HCT116 (cell line): Measurements from ENCODE around the gene RAI14. TPM values are rescaled to one million over a fixed set of nuclear protein-coding genes. Genes with fewer than 3 reads are reported as not detected.

Source experiments
- ATAC-seq: fragments of 200-7000 bp; cut with Tn5 transposase; 2 replicates; pipeline ENCODE4 v1.9.1; 2020; ENCODE audit warnings: mild to moderate bottlenecking, moderate library complexity
- BruUV-seq: library from RNA; stranded (reverse); fragments of 400-500 nt; replicated peaks from 2 replicates; lab custom pipeline; 2021; lab: Mats Ljungman, UMichigan
- CTCF ChIA-PET: fragments of 300-600 bp; sonication (Branson Sonifier 250); formaldehyde crosslinking; loops from one replicate; lab custom pipeline; 2021; ENCODE audit warnings: antibody characterized with exemption; lab: Charles Lee
- POLR2A ChIA-PET: fragments of 300-600, 350-600 bp; sonication (Branson Sonifier 250); formaldehyde crosslinking; loops from one replicate; lab custom pipeline; 2021; ENCODE audit warnings: antibody characterized with exemption; lab: Charles Lee
- RAD21 ChIA-PET, 2 experiments: fragments of 300-600 bp; sonication (Branson Sonifier 250); formaldehyde crosslinking; loops; one replicate each; lab custom pipeline; 2023; ENCODE audit warnings: low total read pairs in 2 of 2; ENCODE audit not compliant: uncharacterized antibody in 2 of 2, unreplicated experiment in 2 of 2, low non-redundant PET in 1 of 2; lab: Charles Lee
- DNase-seq: peaks from one replicate; pipeline ENCODE4 v3.0.0-alpha.2; 2010; ENCODE audit warnings: low read depth, low spot score
- H2AFZ ChIP-seq: fragments of 200-600 bp; shearing (Covaris generic), sonication (generic); 2 replicates; pipeline ENCODE4 v1.6.1; 2017; ENCODE audit warnings: low read depth, mixed run types, mixed read lengths, antibody characterized with exemption, low read length; ENCODE audit not compliant: poor library complexity, severe bottlenecking
- H3K27ac ChIP-seq: 2 replicates; pipeline ENCODE4 v1.5.1; 2012; ENCODE audit warnings: low read depth, low read length
- H3K27me3 ChIP-seq: fragments of 200-600 bp; sonication (generic); 2 replicates; pipeline ENCODE4 v1.6.1; 2016; ENCODE audit warnings: mixed run types, low read length, mixed read lengths; ENCODE audit not compliant: insufficient read depth
- H3K36me3 ChIP-seq, 2 experiments: fragments of 200-500 bp in 1 of 2; fragments of 200-600 bp in 1 of 2; sonication (Bioruptor generic) in 1 of 2; sonication (generic) in 1 of 2; 2 replicates each; pipeline versions ENCODE4 v1.5.1 to v1.6.1; 2014 to 2016; ENCODE audit warnings: low read length in 2 of 2, inconsistent platforms in 1 of 2, mixed read lengths in 1 of 2, mixed run types in 1 of 2; ENCODE audit not compliant: insufficient read depth in 2 of 2, control insufficient read depth in 1 of 2
- H3K4me1 ChIP-seq, 2 experiments: fragments of 200-600 bp in 1 of 2; sonication (generic) in 1 of 2; 2 replicates each; pipeline versions ENCODE4 v1.5.1 to v1.6.1; 2012 to 2017; ENCODE audit warnings: low read length in 2 of 2, inconsistent platforms in 1 of 2, mild to moderate bottlenecking in 1 of 2, mixed read lengths in 1 of 2, mixed run types in 1 of 2, moderate library complexity in 1 of 2; ENCODE audit not compliant: insufficient read depth in 2 of 2, control insufficient read depth in 1 of 2
- H3K4me2 ChIP-seq: fragments of 200-600 bp; sonication (generic); 2 replicates; pipeline ENCODE4 v1.6.1; 2017; ENCODE audit warnings: mixed run types, low read length, mixed read lengths
- H3K4me3 ChIP-seq, 2 experiments: fragments of 200-600 bp in 1 of 2; sonication (generic) in 1 of 2; replicated peaks in 1 of 2; 2 replicates each; pipeline ENCODE4 v1.5.1; 2011 to 2016; ENCODE audit warnings: low read length in 2 of 2, control low read depth in 1 of 2, low read depth in 1 of 2, mild to moderate bottlenecking in 1 of 2, mixed read lengths in 1 of 2, mixed run types in 1 of 2
- H3K79me2 ChIP-seq: fragments of 200-600 bp; sonication (generic); 2 replicates; pipeline ENCODE4 v1.6.1; 2017; ENCODE audit warnings: mild to moderate bottlenecking, mixed run types, low read length, moderate library complexity, mixed read lengths; ENCODE audit not compliant: insufficient read depth
- H3K9ac ChIP-seq: fragments of 200-600 bp; sonication (generic); 2 replicates; pipeline ENCODE4 v1.6.1; 2016; ENCODE audit warnings: low read length, mixed read lengths
- H3K9me2 ChIP-seq: fragments of 200-600 bp; sonication (generic), shearing (Covaris generic); 2 replicates; pipeline ENCODE4 v1.6.1; 2017; ENCODE audit warnings: mixed run types, mild to moderate bottlenecking, moderate library complexity; ENCODE audit not compliant: insufficient read depth
- H3K9me3 ChIP-seq, 2 experiments: fragments of 200-500 bp in 1 of 2; fragments of 200-600 bp in 1 of 2; sonication (Bioruptor generic) in 1 of 2; sonication (generic) in 1 of 2; 2 replicates each; pipeline ENCODE4 v1.6.1; 2014 to 2017; ENCODE audit warnings: low read length in 2 of 2, mixed read lengths in 2 of 2, inconsistent platforms in 1 of 2, low read depth in 1 of 2, mild to moderate bottlenecking in 1 of 2, mixed run types in 1 of 2, moderate library complexity in 1 of 2; ENCODE audit not compliant: control insufficient read depth in 1 of 2, insufficient read depth in 1 of 2
- H4K20me1 ChIP-seq: fragments of 200-600 bp; sonication (generic), shearing (Covaris generic); 2 replicates; pipeline ENCODE4 v1.6.1; 2017; ENCODE audit warnings: mixed run types, mild to moderate bottlenecking, moderate library complexity; ENCODE audit not compliant: insufficient read depth
- ATF3 ChIP-seq: IDR thresholded peaks from 2 replicates; pipeline ENCODE4 v1.6.1; 2012
- CEBPB ChIP-seq: IDR thresholded peaks from 2 replicates; pipeline ENCODE4 v1.6.1; 2012; ENCODE audit warnings: low read depth
- CTCF ChIP-seq, 3 experiments: fragments of 200-600 bp in 1 of 3; sonication (generic) in 1 of 3; IDR thresholded peaks in 2 of 3; conservative IDR thresholded peaks in 1 of 3; 2 replicates each; pipeline ENCODE4 v1.5.1; 2012 to 2017; ENCODE audit warnings: low read depth in 2 of 3, low read length in 2 of 3, antibody characterized with exemption in 1 of 3, borderline replicate concordance in 1 of 3, control low read depth in 1 of 3, mild to moderate bottlenecking in 1 of 3, mixed read lengths in 1 of 3, mixed run types in 1 of 3, moderate library complexity in 1 of 3; ENCODE audit not compliant: insufficient read depth in 1 of 3
- EGR1 ChIP-seq: IDR thresholded peaks from 2 replicates; pipeline ENCODE4 v1.6.1; 2012; ENCODE audit warnings: low read depth
- ELF1 ChIP-seq: IDR thresholded peaks from 2 replicates; pipeline ENCODE4 v1.6.1; 2012; ENCODE audit warnings: low read depth, borderline replicate concordance
- EZH2 ChIP-seq: fragments of 200-600 bp; sonication (generic); IDR thresholded peaks from 2 replicates; pipeline ENCODE4 v1.6.1; 2017; ENCODE audit warnings: antibody characterized with exemption, mixed run types
- EZH2phosphoT487 ChIP-seq: fragments of 200-600 bp; IDR thresholded peaks from 2 replicates; pipeline ENCODE4 v1.6.1; 2018; ENCODE audit warnings: antibody characterized with exemption, borderline replicate concordance
- JUND ChIP-seq: IDR thresholded peaks from 2 replicates; pipeline ENCODE4 v1.6.1; 2012
- MAX ChIP-seq: IDR thresholded peaks from 2 replicates; pipeline ENCODE4 v1.6.1; 2012
- POLR2AphosphoS5 ChIP-seq: IDR thresholded peaks from 2 replicates; pipeline ENCODE4 v1.6.1; 2011; ENCODE audit warnings: mild to moderate bottlenecking, low read depth, low read length, moderate library complexity
- RAD21 ChIP-seq: IDR thresholded peaks from 2 replicates; pipeline ENCODE4 v1.6.1; 2012; ENCODE audit warnings: low read depth, mild to moderate bottlenecking
- SIN3A ChIP-seq: IDR thresholded peaks from 2 replicates; pipeline ENCODE4 v1.6.1; 2012; ENCODE audit warnings: low read depth
- SP1 ChIP-seq: IDR thresholded peaks from 2 replicates; pipeline ENCODE4 v1.6.1; 2012; ENCODE audit warnings: low read depth
- YY1 ChIP-seq: IDR thresholded peaks from 2 replicates; pipeline ENCODE4 v1.6.1; 2011; ENCODE audit warnings: low read length, low read depth, moderate library complexity, mild to moderate bottlenecking; ENCODE audit not compliant: insufficient replicate concordance; ENCODE audit errors: extremely low read depth
- ZBTB33 ChIP-seq: IDR thresholded peaks from 2 replicates; pipeline ENCODE4 v1.6.1; 2011; ENCODE audit warnings: mild to moderate bottlenecking, low read length, moderate library complexity; ENCODE audit not compliant: insufficient replicate concordance; ENCODE audit errors: extremely low read depth
- ZFX ChIP-seq: fragments of 450-650 bp; IDR thresholded peaks from 2 replicates; pipeline ENCODE4 v1.6.1; 2017
- intact Hi-C: fragments of 100-400 bp; cut with micrococcal nuclease; formaldehyde crosslinking; loops from 2 replicates; pipeline ENCODE4 v1.10.0; 2022
- total RNA-seq: library from RNA; stranded (reverse); gene quantifications from one replicate; pipeline ENCODE4 v1.2.1, GENCODE V29; 2021; ENCODE audit not compliant: unreplicated experiment

The RAI14 gene
- total RNA-seq, 1 experiment from 2014 or later = 47.9 TPM

- no peak for TF ChIP-seq ATF3
- no peak for TF ChIP-seq RAD21
Measured at GRCh38 chr5:34719029-34719428, 62.9 kb downstream of the RAI14 start (continued).

GRCh38 chr5:34721327-34721726, 65.2 kb downstream of the RAI14 start:
- ATAC-seq = no peak
- H4K20me1 ChIP-seq = no peaks in the 10 kb centered on the region

More at GRCh38 chr5:34721327-34721726, 65.2 kb downstream of the RAI14 start:
- peaks cover 23% of the 10 kb centered on the region; the same call in 1 of the 2 replicates for H3K79me2 ChIP-seq
- H3K4me3 ChIP-seq = no peak overlapping the region
- peaks cover 0 to 6% of the 10 kb centered on the region in 2 experiments; a peak in 1 of 4 replicates for H3K4me1 ChIP-seq
- POLR2A ChIA-PET = interaction anchor here (0.7 kb wide), 1 partner anchor 12 kb away, joined by 4 read pairs; no protein-coding TSS in a partner anchor
- intact Hi-C loops = no loop called here
- CTCF ChIA-PET = no interaction called here
- H3K9ac ChIP-seq = no peak overlapping the region
- TF ChIP-seq CEBPB (no peak), EZH2phosphoT487 (no peak), SP1 (no peak), SIN3A (no peak), YY1 (no peak), POLR2AphosphoS5 (no peak), EZH2 (no peak), JUND (no peak), MAX (no peak), CTCF (IDR thresholded peaks at IDR 0.05 in 2 of 3, conservative IDR thresholded peaks at IDR 0.05 in 1 of 3; ENCODE audit: borderline replicate concordance in 1 of 3, insufficient read depth in 1 of 3, low read depth in 2 of 3, low read length in 2 of 3) (no peak), ATF3 (no peak), EGR1 (no peak), ZBTB33 (no peak), ZFX (no peak), ELF1 (no peak)
- no TSS peak for BruUV-seq
- no peaks in the 10 kb centered on the region for H3K9me3 ChIP-seq
- no peak overlapping the region for H3K27ac ChIP-seq
- H3K27me3 ChIP-seq = no peaks in the 10 kb centered on the region
- no peak overlapping the region for H3K4me2 ChIP-seq
- no peaks in the 10 kb centered on the region for H3K9me2 ChIP-seq
- DNase-seq = no peak
- no peaks in the 10 kb centered on the region for H3K36me3 ChIP-seq
- H2AFZ ChIP-seq = no peak overlapping the region
- RAD21 ChIA-PET = no interaction called here
